ENCODE results near the gene NOXO1.

GRCh38 chr16:1976951-1977874 lies 4.1 kb downstream of the NOXO1 start:
- TF ChIP-seq EZH2 (IDR thresholded peaks at IDR 0.05; ENCODE audit: low read length) (no peak), CTCF (optimal IDR thresholded peaks at IDR 0.05 in 1 of 3, IDR thresholded peaks at IDR 0.05 in 1 of 3, conservative IDR thresholded peaks at IDR 0.05 in 1 of 3; ENCODE audit: extremely low read depth in 1 of 3, insufficient read depth in 2 of 3, low read length in 3 of 3) (no peak)

Measured in keratinocyte (primary cell).